Vagina (tissue), 2 donors: Measurements from ENCODE around the gene AVPR2. TPM values are rescaled to one million over a fixed set of nuclear protein-coding genes. Genes with fewer than 3 reads are reported as not detected.
A peak's percentile ranks its signal among the peaks of the same experiment; 100 is the strongest.

Experiments used
- DNase-seq, 2 donors: peaks; one replicate each; pipeline ENCODE4 v3.0.0-alpha.2; 2017; ENCODE audit errors: extremely low spot score in 2 of 2
- H3K27ac ChIP-seq: fragments of 200-600 bp; sonication (generic); one replicate; pipeline ENCODE4 v1.5.1; 2019
- H3K27me3 ChIP-seq: fragments of 200-600 bp; sonication (generic); one replicate; pipeline ENCODE4 v1.5.1; 2019
- H3K36me3 ChIP-seq, 2 donors: fragments of 200-600 bp; sonication (generic); one replicate each; pipeline ENCODE4 v1.5.1; 2017 to 2019
- H3K4me1 ChIP-seq: fragments of 200-600 bp; sonication (generic); one replicate; pipeline ENCODE4 v1.5.1; 2019
- H3K4me3 ChIP-seq, 2 donors: fragments of 200-600 bp; sonication (generic); 1 replicate in 1 of 2; 2 replicates in 1 of 2; pipeline ENCODE4 v1.5.1; 2016 to 2019
- H3K9me3 ChIP-seq: fragments of 200-600 bp; sonication (generic); one replicate; pipeline ENCODE4 v1.5.1; 2019
- CTCF ChIP-seq, 3 experiments: fragments of 450-650 bp in 2 of 3; fragments of 200-600 bp in 1 of 3; sonication (generic) in 1 of 3; IDR thresholded peaks; one replicate each; pipeline ENCODE4 v1.5.1; 2017 to 2019; ENCODE audit warnings: antibody characterized with exemption in 3 of 3, mild to moderate bottlenecking in 2 of 3, moderate library complexity in 2 of 3
- POLR2A ChIP-seq, 2 donors: fragments of 450-650 bp; IDR thresholded peaks; one replicate each; pipeline ENCODE4 v1.6.1; 2017; ENCODE audit warnings: antibody characterized with exemption in 2 of 2, mild to moderate bottlenecking in 2 of 2, moderate library complexity in 2 of 2
- POLR2AphosphoS5 ChIP-seq, 2 donors: sonication (generic); formaldehyde crosslinking; IDR thresholded peaks; one replicate each; pipeline ENCODE4 v1.9.0; 2017; ENCODE audit warnings: antibody characterized with exemption in 2 of 2, mild to moderate bottlenecking in 2 of 2, low read depth in 1 of 2; ENCODE audit not compliant: insufficient read depth in 1 of 2
- intact Hi-C: fragments of 100-400 bp; cut with DNase I; formaldehyde crosslinking; loops from one replicate; pipeline ENCODE4 v1.15.1; 2023
- total RNA-seq: library from RNA; depleted of rRNA; stranded (reverse); fragments of >200 nt; gene quantifications from one replicate; pipeline ENCODE4 v1.2.3, GENCODE V29; 2016

The AVPR2 gene
- total RNA-seq, 1 donor from 2014 or later: 4.9 TPM

- Histone ChIP-seq H3K4me1 (peaks cover 18% of the 10 kb centered on the region), H3K9me3 (no peaks in the 10 kb centered on the region), H3K27me3 (no peaks in the 10 kb centered on the region), H3K4me3 (no peak overlapping the region), H3K36me3 (no peaks in the 10 kb centered on the region), H3K27ac (no peak overlapping the region)
- intact Hi-C loops: no loop called here
- no peak for TF ChIP-seq POLR2A (IDR thresholded peaks at IDR 0.05)
- no peak for TF ChIP-seq POLR2AphosphoS5 (IDR thresholded peaks at IDR 0.05; ENCODE audit: insufficient read depth in 1 of 2, low read depth in 1 of 2)
- TF ChIP-seq CTCF (IDR thresholded peaks at IDR 0.05): no peak
- DNase-seq: no peak
Observed at GRCh38 chrX:153901753-153902140, 2.7 kb upstream of the AVPR2 start.

DNA sequence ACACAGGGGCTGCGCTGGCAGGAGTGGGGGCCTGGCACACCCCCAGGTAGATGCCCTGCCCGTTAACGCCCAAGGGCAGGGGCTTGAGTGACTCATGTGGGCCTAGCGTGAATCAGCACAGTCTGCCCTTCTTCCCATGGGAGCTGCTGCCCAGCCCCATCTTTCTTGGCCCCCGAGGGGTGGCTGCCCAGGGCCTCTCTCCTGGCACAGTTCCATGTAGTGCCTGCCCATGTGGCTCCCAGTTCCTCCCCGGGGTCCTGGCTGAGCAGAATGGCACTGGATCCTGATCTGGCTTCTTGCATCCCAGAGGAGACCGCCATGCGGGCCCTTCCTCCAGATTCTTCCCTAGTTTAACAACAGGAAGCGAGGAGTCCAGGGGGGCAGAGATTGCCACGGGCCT is 2.1 kb upstream of the AVPR2 start:
- TF ChIP-seq POLR2AphosphoS5 (IDR thresholded peaks at IDR 0.05; ENCODE audit: insufficient read depth in 1 of 2, low read depth in 1 of 2) (no peak), POLR2A (IDR thresholded peaks at IDR 0.05) (no peak), CTCF (IDR thresholded peaks at IDR 0.05) (no peak)
- H3K4me1 ChIP-seq: peaks cover 18% of the 10 kb centered on the region
- no peak for DNase-seq
- no peak overlapping the region for H3K4me3 ChIP-seq
- intact Hi-C loops: no loop called here
- H3K36me3 ChIP-seq: no peaks in the 10 kb centered on the region
- H3K9me3 ChIP-seq: no peaks in the 10 kb centered on the region
- no peaks in the 10 kb centered on the region for H3K27me3 ChIP-seq
- peak overlapping the region; percentile 17 for H3K27ac ChIP-seq

- peaks cover 18% of the 10 kb centered on the region for H3K4me1 ChIP-seq
- H3K27me3 ChIP-seq: no peaks in the 10 kb centered on the region
- H3K27ac ChIP-seq: peak overlapping the region; percentile 39
Observed at GRCh38 chrX:153903238-153903980, 1.1 kb upstream of the AVPR2 start.

DNA sequence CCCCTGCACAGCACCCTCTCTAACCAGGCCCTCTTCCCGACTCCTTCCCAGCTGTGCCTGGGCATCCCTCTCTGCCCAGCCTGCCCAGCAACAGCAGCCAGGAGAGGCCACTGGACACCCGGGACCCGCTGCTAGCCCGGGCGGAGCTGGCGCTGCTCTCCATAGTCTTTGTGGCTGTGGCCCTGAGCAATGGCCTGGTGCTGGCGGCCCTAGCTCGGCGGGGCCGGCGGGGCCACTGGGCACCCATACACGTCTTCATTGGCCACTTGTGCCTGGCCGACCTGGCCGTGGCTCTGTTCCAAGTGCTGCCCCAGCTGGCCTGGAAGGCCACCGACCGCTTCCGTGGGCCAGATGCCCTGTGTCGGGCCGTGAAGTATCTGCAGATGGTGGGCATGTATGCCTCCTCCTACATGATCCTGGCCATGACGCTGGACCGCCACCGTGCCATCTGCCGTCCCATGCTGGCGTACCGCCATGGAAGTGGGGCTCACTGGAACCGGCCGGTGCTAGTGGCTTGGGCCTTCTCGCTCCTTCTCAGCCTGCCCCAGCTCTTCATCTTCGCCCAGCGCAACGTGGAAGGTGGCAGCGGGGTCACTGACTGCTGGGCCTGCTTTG is 1.1 kb downstream of the AVPR2 start:
- no peak for DNase-seq
- Histone ChIP-seq H3K4me3 (no peak overlapping the region), H3K27ac (no peak overlapping the region), H3K4me1 (peaks cover 18% of the 10 kb centered on the region), H3K27me3 (no peaks in the 10 kb centered on the region), H3K36me3 (no peaks in the 10 kb centered on the region), H3K9me3 (no peaks in the 10 kb centered on the region)
- TF ChIP-seq POLR2AphosphoS5 (IDR thresholded peaks at IDR 0.05; ENCODE audit: insufficient read depth in 1 of 2, low read depth in 1 of 2) (no peak), CTCF (IDR thresholded peaks at IDR 0.05) (no peak), POLR2A (IDR thresholded peaks at IDR 0.05) (no peak)
- intact Hi-C loops: no loop called here

More at GRCh38 chrX:153903238-153903980, 1.1 kb upstream of the AVPR2 start:
- no peak overlapping the region for H3K4me3 ChIP-seq
- DNase-seq: no peak
- H3K9me3 ChIP-seq: no peaks in the 10 kb centered on the region
- H3K36me3 ChIP-seq: no peaks in the 10 kb centered on the region
- TF ChIP-seq POLR2A (IDR thresholded peaks at IDR 0.05) (no peak), POLR2AphosphoS5 (IDR thresholded peaks at IDR 0.05; ENCODE audit: insufficient read depth in 1 of 2, low read depth in 1 of 2) (no peak), CTCF (IDR thresholded peaks at IDR 0.05) (no peak)
- intact Hi-C loops: no loop called here
